GM12892 (cell line): ENCODE data around the gene TUBAL3.

Experiments used
- DNase-seq: peaks from one replicate; pipeline ENCODE4 v3.0.0; 2011; ENCODE audit not compliant: insufficient read length
- FAIRE-seq: peaks from 2 replicates; lab custom pipeline; 2011; peaks lifted over from hg19 to GRCh38; lab: Jason Lieb, UNC
- POLR2A ChIP-seq: IDR thresholded peaks from 2 replicates; pipeline ENCODE4 v1.6.1; 2011; ENCODE audit warnings: low read depth, low read length, control low read depth
- POLR2AphosphoS5 ChIP-seq: IDR thresholded peaks from 2 replicates; pipeline ENCODE4 v1.6.1; 2011; ENCODE audit warnings: low read depth, low read length, control low read depth
- TAF1 ChIP-seq: IDR thresholded peaks from 2 replicates; pipeline ENCODE4 v1.6.1; 2011; ENCODE audit warnings: low read depth, mild to moderate bottlenecking, control low read depth, low read length, borderline replicate concordance

The TUBAL3 gene

GRCh38 chr10:5442990-5443370, 38.4 kb upstream of the TUBAL3 start:
- TF ChIP-seq TAF1 (no peak), POLR2AphosphoS5 (no peak), POLR2A (no peak)
- DNase-seq: no peak
- peak; percentile 9 for FAIRE-seq

- TF ChIP-seq TAF1: no peak
- no peak for TF ChIP-seq POLR2A
- TF ChIP-seq POLR2AphosphoS5: no peak
- DNase-seq: no peak
- FAIRE-seq: peak; percentile 80
Observed at GRCh38 chr10:5442065-5442989, 37.7 kb upstream of the TUBAL3 start.

- DNase-seq: no peak
- no peak for FAIRE-seq
- TF ChIP-seq POLR2AphosphoS5: no peak
- TF ChIP-seq TAF1: no peak
- no peak for TF ChIP-seq POLR2A
Observed at GRCh38 chr10:5441106-5441505, 36.5 kb upstream of the TUBAL3 start.

GRCh38 chr10:5440206-5440605, 35.6 kb upstream of the TUBAL3 start:
- TF ChIP-seq POLR2AphosphoS5: no peak
- no peak for TF ChIP-seq POLR2A
- TF ChIP-seq TAF1: no peak
- FAIRE-seq (no peak), DNase-seq (no peak)

GRCh38 chr10:5435328-5435727, 30.7 kb upstream of the TUBAL3 start:
- TF ChIP-seq POLR2AphosphoS5 (no peak), POLR2A (no peak), TAF1 (no peak)
- no peak for DNase-seq
- FAIRE-seq: no peak

GRCh38 chr10:5434017-5434753, 29.6 kb upstream of the TUBAL3 start:
- DNase-seq (no peak), FAIRE-seq (no peak)
- TF ChIP-seq POLR2AphosphoS5 (no peak), POLR2A (no peak), TAF1 (no peak)

- no peak for FAIRE-seq
- DNase-seq: no peak
- no peak for TF ChIP-seq POLR2AphosphoS5
- TF ChIP-seq TAF1: no peak
- TF ChIP-seq POLR2A: no peak
Observed at GRCh38 chr10:5433182-5433581, 28.6 kb upstream of the TUBAL3 start.

- no peak for DNase-seq
- no peak for FAIRE-seq
- TF ChIP-seq POLR2A (no peak), TAF1 (no peak), POLR2AphosphoS5 (no peak)
Observed at GRCh38 chr10:5428133-5428532, 23.5 kb upstream of the TUBAL3 start.

- TF ChIP-seq POLR2A: no peak
- no peak for TF ChIP-seq TAF1
- no peak for TF ChIP-seq POLR2AphosphoS5
- DNase-seq: no peak
- no peak for FAIRE-seq
Observed at GRCh38 chr10:5424751-5425150, 20.1 kb upstream of the TUBAL3 start.

- FAIRE-seq (peak; percentile 5), DNase-seq (no peak)
- TF ChIP-seq POLR2A: no peak
- no peak for TF ChIP-seq TAF1
Observed at GRCh38 chr10:5423771-5424170, 19.1 kb upstream of the TUBAL3 start.

GRCh38 chr10:5419466-5420094, 15.0 kb upstream of the TUBAL3 start:
- DNase-seq: no peak
- no peak for FAIRE-seq
- TF ChIP-seq POLR2AphosphoS5 (no peak), TAF1 (no peak), POLR2A (no peak)
